GM18511 (cell line): ENCODE results near the gene JAM2.
"Not testable (repeated sequence)": the region's sequence is repeated elsewhere in the genome, so short reads cannot be mapped to it uniquely, and the experiment has no call there.

Source experiments
- ATAC-seq: cut with Tn5 transposase; IDR thresholded peaks from one replicate; pipeline ENCODE4 v1.9.1; 2021; ENCODE audit warnings: mild to moderate bottlenecking, moderate library complexity; ENCODE audit not compliant: unreplicated experiment

Gene JAM2

GRCh38 chr21:25643486-25643885 lies 4.4 kb downstream of the JAM2 start:
- no peak for ATAC-seq

- no peak for ATAC-seq
These were observed 7.4 kb downstream of the JAM2 start for GRCh38 chr21:25646474-25646873.

DNA sequence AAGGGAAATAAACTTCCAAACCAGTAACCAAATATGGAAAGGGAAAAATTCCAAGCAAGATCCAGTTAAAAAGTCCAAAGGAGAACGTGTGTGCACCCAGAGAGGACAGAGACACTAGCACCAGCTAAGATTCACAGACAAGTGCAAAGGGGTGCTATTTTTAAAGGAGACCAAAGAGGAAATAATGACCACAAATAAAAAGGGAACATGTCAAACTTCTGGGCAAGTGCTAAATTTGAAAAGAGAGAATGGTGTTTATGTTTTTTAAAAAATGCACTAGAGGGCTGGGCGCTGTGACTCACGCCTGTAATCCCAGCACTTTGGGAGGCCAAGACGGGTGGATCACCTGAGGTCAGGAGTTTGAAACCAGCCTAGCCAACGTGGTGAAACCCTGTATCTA lies 8.6 kb downstream of the JAM2 start:
- ATAC-seq, result no peak

DNA sequence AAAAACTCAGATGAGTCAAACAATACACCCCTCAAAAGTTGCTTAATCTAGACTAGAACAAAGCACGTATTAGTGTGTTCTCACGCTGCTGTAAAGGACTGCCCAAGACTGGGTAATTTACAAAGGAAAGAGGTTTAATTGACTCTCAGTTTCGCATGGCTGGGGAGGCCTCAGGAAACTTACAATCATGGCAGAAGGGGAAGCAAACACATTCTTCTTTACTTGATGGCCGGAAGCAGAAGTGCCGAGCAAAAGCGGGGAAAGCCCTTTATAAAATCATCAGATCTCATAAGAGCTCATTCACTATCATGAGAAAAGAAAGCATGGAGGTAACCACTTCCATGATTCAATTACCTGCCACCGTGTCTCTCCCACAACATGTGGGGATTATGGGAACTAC lies 10.1 kb downstream of the JAM2 start:
- ATAC-seq, result no peak

DNA sequence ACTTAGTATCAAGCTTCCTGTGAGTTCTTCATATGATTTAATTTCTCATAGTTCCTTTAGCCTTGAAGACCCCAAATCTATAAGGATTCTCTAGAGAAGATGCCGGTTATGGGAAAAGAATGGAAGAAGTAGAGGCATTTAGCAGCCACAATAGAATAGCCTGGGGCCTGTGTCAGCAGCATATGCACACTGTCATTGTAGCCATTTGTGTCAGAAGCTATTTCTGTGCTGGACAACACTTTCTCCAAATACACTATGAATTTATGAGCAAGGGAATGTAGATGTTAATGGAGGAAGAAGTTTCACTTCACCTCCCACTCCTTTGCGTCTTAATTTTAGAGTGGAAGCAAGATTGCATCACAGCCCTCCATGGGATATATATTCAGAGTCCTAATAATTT lies 17.4 kb downstream of the JAM2 start:
- no peak for ATAC-seq

DNA sequence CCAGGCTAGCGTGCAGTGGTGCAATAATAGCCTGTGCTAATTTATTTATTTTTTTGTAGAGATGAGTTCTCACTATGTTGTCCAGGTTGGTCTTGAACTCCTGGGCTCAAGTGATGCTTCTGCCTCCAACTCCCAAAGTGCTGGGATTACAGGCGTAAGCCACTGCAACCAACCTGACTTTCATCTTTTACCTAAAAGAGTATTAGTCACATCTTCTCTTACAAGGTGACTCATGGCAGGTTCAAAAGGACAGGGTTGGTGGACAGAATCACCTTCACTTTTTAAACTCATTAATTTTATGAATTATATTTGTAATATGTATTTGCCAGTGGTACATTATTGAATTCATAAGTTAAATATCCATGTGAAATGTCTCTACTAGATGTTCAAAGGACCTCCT lies 18.1 kb downstream of the JAM2 start:
- ATAC-seq, result no peak

DNA sequence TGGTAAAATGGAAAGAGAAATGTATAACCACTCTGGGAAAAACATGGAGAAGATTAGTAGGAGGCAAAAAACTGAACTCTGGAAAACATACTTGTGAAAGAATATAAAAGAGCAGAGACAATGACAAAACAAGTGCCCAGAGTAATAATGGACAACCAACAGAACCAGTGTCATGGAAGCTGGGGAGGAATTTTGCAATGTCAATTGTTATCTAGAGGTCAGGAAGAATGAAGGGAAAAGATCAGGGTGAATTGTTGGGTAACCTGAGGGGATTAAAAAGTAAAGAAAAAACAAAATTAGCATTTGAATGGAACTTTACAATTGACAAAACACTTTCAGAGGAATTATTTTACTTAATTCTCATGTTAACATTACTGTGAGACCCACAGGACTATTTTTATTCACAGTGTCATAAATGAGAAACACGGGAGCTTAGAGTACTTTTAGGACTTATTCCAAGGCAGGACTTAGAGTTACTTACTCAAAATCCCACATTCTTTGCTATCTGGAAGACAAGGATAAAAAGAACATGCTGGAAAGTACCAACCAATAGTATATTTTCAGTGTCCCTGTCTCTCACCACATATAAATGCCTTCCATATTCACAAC lies 19.5 kb downstream of the JAM2 start:
- no peak for ATAC-seq

- no peak for ATAC-seq
These were observed 21.2 kb downstream of the JAM2 start for GRCh38 chr21:25660233-25660632.

GRCh38 chr21:25664491-25664931 lies 25.5 kb downstream of the JAM2 start:
- ATAC-seq, result no peak

GRCh38 chr21:25670726-25671125 lies 31.7 kb downstream of the JAM2 start:
- ATAC-seq, result no peak

- no peak for ATAC-seq
These were observed 37.4 kb downstream of the JAM2 start for GRCh38 chr21:25676451-25676850.

- ATAC-seq, result no peak
These were observed 43.3 kb downstream of the JAM2 start for GRCh38 chr21:25682382-25682781.

- no peak for ATAC-seq
These were observed 48.7 kb downstream of the JAM2 start for GRCh38 chr21:25687787-25688186.

DNA sequence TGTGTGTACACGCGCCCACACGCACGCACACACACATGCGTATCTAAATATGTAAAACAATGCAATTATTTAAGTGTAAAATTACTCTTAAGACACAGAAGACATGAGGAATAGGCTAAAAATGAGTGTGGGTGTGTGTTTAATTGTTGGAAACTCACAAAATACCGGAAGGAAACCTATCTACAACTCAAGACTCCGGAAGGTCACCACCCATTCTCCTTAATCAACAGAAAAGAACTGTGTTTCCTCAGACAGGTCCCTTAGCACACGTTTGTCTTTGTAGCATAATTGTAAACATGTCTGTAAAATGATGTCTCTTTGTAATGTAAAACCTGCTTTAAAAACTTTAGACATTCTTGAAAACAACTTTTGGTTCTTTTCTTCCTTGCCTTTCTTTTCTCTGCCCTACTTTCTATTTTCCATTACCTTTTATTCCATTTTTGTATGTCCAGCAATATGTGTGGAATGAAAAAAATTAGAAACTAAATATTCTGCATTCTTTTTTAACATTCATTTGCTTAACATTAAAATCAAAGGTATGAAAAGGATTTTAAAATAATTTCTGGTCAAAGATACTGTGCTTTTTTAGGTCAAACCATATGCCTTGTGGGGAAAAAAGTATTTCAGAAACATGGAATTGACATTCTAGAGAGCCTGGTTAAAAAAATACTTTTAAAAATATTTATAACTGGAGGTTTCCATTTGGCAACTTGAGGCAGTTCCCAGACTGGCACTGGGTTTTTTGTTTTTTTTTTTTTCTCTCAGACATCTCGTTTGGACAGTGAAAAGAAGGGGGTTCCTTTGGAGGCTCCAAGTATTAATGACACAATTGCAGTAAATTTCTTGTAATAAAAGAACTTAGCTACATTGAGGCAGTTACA lies 49.5 kb downstream of the JAM2 start:
- ATAC-seq, result no peak

DNA sequence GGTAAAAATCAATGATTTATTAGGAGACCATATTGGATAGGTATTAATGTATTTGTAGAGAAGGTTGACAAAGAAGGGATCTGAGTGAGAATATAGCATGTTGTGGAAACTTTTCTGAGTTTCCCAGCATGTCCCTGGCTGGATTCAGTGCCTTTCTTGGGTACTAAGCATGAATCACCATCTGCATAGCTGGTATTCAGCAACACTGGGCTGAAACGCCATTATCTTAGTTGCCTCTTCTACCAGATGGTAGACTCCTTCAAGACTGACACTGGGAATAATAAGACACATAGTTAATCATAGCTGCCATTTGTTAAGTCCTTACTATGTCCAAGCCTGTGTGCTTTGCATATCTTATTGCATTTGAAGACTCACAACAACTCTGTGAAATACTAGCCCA lies 50.2 kb downstream of the JAM2 start:
- no peak for ATAC-seq

DNA sequence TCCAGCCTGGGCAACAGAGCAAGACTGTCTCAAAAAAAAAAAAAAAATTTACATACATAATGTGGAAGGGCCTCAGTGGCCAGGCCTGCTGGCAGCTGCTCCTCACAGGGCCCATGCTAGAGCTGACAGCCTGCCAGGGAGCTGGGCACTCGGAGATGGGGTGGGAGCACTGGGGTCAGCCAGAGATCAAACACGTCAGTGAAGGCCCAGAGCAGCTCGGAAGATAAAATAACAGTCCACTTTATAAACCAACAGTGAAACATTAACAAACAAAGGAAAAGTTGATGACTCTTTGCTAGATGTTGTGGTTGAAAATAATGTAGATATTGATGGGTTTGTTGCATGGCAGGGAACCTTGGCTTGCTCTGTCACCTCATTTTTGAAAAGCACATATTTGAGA lies 52.9 kb downstream of the JAM2 start:
- no peak for ATAC-seq

GRCh38 chr21:25695461-25695860 lies 56.4 kb downstream of the JAM2 start:
- ATAC-seq, result not testable (repeated sequence)

- no peak for ATAC-seq
These were observed 61.7 kb downstream of the JAM2 start for GRCh38 chr21:25700741-25701140.

- ATAC-seq, result no peak
These were observed 62.5 kb downstream of the JAM2 start for GRCh38 chr21:25701529-25701928.

DNA sequence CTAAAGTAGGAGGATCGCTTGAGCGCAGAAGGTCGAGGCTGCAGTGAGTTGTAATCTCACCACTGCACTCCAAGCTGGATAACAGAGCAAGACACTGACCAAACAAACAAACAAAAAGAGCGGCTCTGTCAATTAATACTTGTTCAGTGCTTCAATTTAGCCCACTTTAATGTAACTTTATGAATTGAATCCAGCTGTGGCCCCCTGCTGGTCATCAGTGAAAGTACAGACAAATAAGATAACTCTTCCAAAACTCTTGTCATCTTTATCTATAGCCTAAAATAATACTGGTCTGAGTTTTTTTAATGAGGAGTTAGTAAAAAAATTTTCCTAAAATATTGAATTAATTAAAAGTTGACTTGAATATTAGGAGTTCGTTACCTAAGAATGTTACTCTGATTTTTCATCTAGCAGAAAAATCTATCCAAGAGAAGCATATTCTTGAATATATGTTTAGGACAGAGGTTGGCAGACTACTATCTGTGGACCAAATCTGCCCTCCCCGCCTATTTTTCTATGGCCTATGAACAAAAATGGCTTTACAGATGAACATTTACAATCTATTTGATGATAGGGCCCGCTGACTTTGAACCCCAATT lies 69.5 kb downstream of the JAM2 start:
- peak; percentile 68 for ATAC-seq

DNA sequence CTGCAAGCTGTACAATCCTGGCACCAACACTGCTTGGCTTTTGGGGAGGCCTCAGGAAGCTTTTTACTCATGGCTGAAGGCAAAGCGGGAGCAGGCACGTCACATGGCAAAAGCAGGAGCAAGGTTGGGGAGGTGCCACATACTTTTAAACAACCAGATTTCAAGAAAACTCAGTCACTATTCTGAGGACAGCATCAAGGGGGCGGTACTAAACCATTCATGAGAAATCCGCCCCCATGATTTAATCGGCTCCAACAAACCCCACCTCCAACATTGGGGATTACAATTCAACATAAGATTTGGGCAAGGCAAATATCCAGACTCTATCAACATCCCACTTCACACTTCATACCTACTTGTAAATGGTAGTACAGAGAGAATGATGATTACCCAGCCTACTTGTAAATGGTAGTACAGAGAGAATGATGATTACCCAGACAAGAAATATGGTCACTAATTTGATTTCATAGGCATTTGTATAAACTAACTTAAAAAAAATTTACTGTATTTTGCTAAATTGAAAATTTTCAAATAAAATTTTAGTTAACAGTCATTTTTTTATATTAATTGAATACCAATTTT lies 70.7 kb downstream of the JAM2 start:
- ATAC-seq, result no peak

GRCh38 chr21:25710550-25710949 lies 71.5 kb downstream of the JAM2 start:
- ATAC-seq, result no peak
